Measurements from ENCODE around the gene ZBTB12.

GRCh38 chr6:31884528-31885035 is 17.3 kb downstream of the ZBTB12 start:
- TF ChIP-seq CTCF (IDR thresholded peaks at IDR 0.05): no peak
- TF ChIP-seq POLR2AphosphoS5 (IDR thresholded peaks at IDR 0.05): no peak

All from prostate gland (tissue), 2 donors.